HCT116 (cell line): ENCODE results near the gene TFDP1. TPM values are rescaled to one million over a fixed set of nuclear protein-coding genes. Genes with fewer than 3 reads are reported as not detected.

ENCODE experiments used
- ATAC-seq: fragments of 200-7000 bp; cut with Tn5 transposase; 2 replicates; pipeline ENCODE4 v1.9.1; 2020; ENCODE audit warnings: mild to moderate bottlenecking, moderate library complexity
- BruUV-seq: library from RNA; stranded (reverse); fragments of 400-500 nt; replicated peaks from 2 replicates; lab custom pipeline; 2021; lab: Mats Ljungman, UMichigan
- CTCF ChIA-PET: fragments of 300-600 bp; sonication (Branson Sonifier 250); formaldehyde crosslinking; loops from one replicate; lab custom pipeline; 2021; ENCODE audit warnings: antibody characterized with exemption; lab: Charles Lee
- POLR2A ChIA-PET: fragments of 300-600, 350-600 bp; sonication (Branson Sonifier 250); formaldehyde crosslinking; loops from one replicate; lab custom pipeline; 2021; ENCODE audit warnings: antibody characterized with exemption; lab: Charles Lee
- RAD21 ChIA-PET, 2 experiments: fragments of 300-600 bp; sonication (Branson Sonifier 250); formaldehyde crosslinking; loops; one replicate each; lab custom pipeline; 2023; ENCODE audit warnings: low total read pairs in 2 of 2; ENCODE audit not compliant: uncharacterized antibody in 2 of 2, unreplicated experiment in 2 of 2, low non-redundant PET in 1 of 2; lab: Charles Lee
- DNase-seq: peaks from one replicate; pipeline ENCODE4 v3.0.0-alpha.2; 2010; ENCODE audit warnings: low read depth, low spot score
- H2AFZ ChIP-seq: fragments of 200-600 bp; shearing (Covaris generic), sonication (generic); 2 replicates; pipeline ENCODE4 v1.6.1; 2017; ENCODE audit warnings: low read depth, mixed run types, mixed read lengths, antibody characterized with exemption, low read length; ENCODE audit not compliant: poor library complexity, severe bottlenecking
- H3K27ac ChIP-seq: 2 replicates; pipeline ENCODE4 v1.5.1; 2012; ENCODE audit warnings: low read depth, low read length
- H3K27me3 ChIP-seq: fragments of 200-600 bp; sonication (generic); 2 replicates; pipeline ENCODE4 v1.6.1; 2016; ENCODE audit warnings: mixed run types, low read length, mixed read lengths; ENCODE audit not compliant: insufficient read depth
- H3K36me3 ChIP-seq, 2 experiments: fragments of 200-500 bp in 1 of 2; fragments of 200-600 bp in 1 of 2; sonication (Bioruptor generic) in 1 of 2; sonication (generic) in 1 of 2; 2 replicates each; pipeline versions ENCODE4 v1.5.1 to v1.6.1; 2014 to 2016; ENCODE audit warnings: low read length in 2 of 2, inconsistent platforms in 1 of 2, mixed read lengths in 1 of 2, mixed run types in 1 of 2; ENCODE audit not compliant: insufficient read depth in 2 of 2, control insufficient read depth in 1 of 2
- H3K4me1 ChIP-seq, 2 experiments: fragments of 200-600 bp in 1 of 2; sonication (generic) in 1 of 2; 2 replicates each; pipeline versions ENCODE4 v1.5.1 to v1.6.1; 2012 to 2017; ENCODE audit warnings: low read length in 2 of 2, inconsistent platforms in 1 of 2, mild to moderate bottlenecking in 1 of 2, mixed read lengths in 1 of 2, mixed run types in 1 of 2, moderate library complexity in 1 of 2; ENCODE audit not compliant: insufficient read depth in 2 of 2, control insufficient read depth in 1 of 2
- H3K4me2 ChIP-seq: fragments of 200-600 bp; sonication (generic); 2 replicates; pipeline ENCODE4 v1.6.1; 2017; ENCODE audit warnings: mixed run types, low read length, mixed read lengths
- H3K4me3 ChIP-seq, 2 experiments: fragments of 200-600 bp in 1 of 2; sonication (generic) in 1 of 2; replicated peaks in 1 of 2; 2 replicates each; pipeline ENCODE4 v1.5.1; 2011 to 2016; ENCODE audit warnings: low read length in 2 of 2, control low read depth in 1 of 2, low read depth in 1 of 2, mild to moderate bottlenecking in 1 of 2, mixed read lengths in 1 of 2, mixed run types in 1 of 2
- H3K79me2 ChIP-seq: fragments of 200-600 bp; sonication (generic); 2 replicates; pipeline ENCODE4 v1.6.1; 2017; ENCODE audit warnings: mild to moderate bottlenecking, mixed run types, low read length, moderate library complexity, mixed read lengths; ENCODE audit not compliant: insufficient read depth
- H3K9ac ChIP-seq: fragments of 200-600 bp; sonication (generic); 2 replicates; pipeline ENCODE4 v1.6.1; 2016; ENCODE audit warnings: low read length, mixed read lengths
- H3K9me2 ChIP-seq: fragments of 200-600 bp; sonication (generic), shearing (Covaris generic); 2 replicates; pipeline ENCODE4 v1.6.1; 2017; ENCODE audit warnings: mixed run types, mild to moderate bottlenecking, moderate library complexity; ENCODE audit not compliant: insufficient read depth
- H3K9me3 ChIP-seq, 2 experiments: fragments of 200-500 bp in 1 of 2; fragments of 200-600 bp in 1 of 2; sonication (Bioruptor generic) in 1 of 2; sonication (generic) in 1 of 2; 2 replicates each; pipeline ENCODE4 v1.6.1; 2014 to 2017; ENCODE audit warnings: low read length in 2 of 2, mixed read lengths in 2 of 2, inconsistent platforms in 1 of 2, low read depth in 1 of 2, mild to moderate bottlenecking in 1 of 2, mixed run types in 1 of 2, moderate library complexity in 1 of 2; ENCODE audit not compliant: control insufficient read depth in 1 of 2, insufficient read depth in 1 of 2
- H4K20me1 ChIP-seq: fragments of 200-600 bp; sonication (generic), shearing (Covaris generic); 2 replicates; pipeline ENCODE4 v1.6.1; 2017; ENCODE audit warnings: mixed run types, mild to moderate bottlenecking, moderate library complexity; ENCODE audit not compliant: insufficient read depth
- CBX3 ChIP-seq: IDR thresholded peaks from 2 replicates; pipeline ENCODE4 v1.6.1; 2012; ENCODE audit warnings: low read depth
- CEBPB ChIP-seq: IDR thresholded peaks from 2 replicates; pipeline ENCODE4 v1.6.1; 2012; ENCODE audit warnings: low read depth
- ELF1 ChIP-seq: IDR thresholded peaks from 2 replicates; pipeline ENCODE4 v1.6.1; 2012; ENCODE audit warnings: low read depth, borderline replicate concordance
- EZH2 ChIP-seq: fragments of 200-600 bp; sonication (generic); IDR thresholded peaks from 2 replicates; pipeline ENCODE4 v1.6.1; 2017; ENCODE audit warnings: antibody characterized with exemption, mixed run types
- EZH2phosphoT487 ChIP-seq: fragments of 200-600 bp; IDR thresholded peaks from 2 replicates; pipeline ENCODE4 v1.6.1; 2018; ENCODE audit warnings: antibody characterized with exemption, borderline replicate concordance
- JUND ChIP-seq: IDR thresholded peaks from 2 replicates; pipeline ENCODE4 v1.6.1; 2012
- POLR2A ChIP-seq: IDR thresholded peaks from 2 replicates; pipeline ENCODE4 v1.7.0; 2011; ENCODE audit warnings: borderline replicate concordance; ENCODE audit not compliant: insufficient read depth, insufficient read length; ENCODE audit errors: extremely low read depth
- POLR2AphosphoS5 ChIP-seq: IDR thresholded peaks from 2 replicates; pipeline ENCODE4 v1.6.1; 2011; ENCODE audit warnings: mild to moderate bottlenecking, low read depth, low read length, moderate library complexity
- RAD21 ChIP-seq: IDR thresholded peaks from 2 replicates; pipeline ENCODE4 v1.6.1; 2012; ENCODE audit warnings: low read depth, mild to moderate bottlenecking
- SIN3A ChIP-seq: IDR thresholded peaks from 2 replicates; pipeline ENCODE4 v1.6.1; 2012; ENCODE audit warnings: low read depth
- SRF ChIP-seq: IDR thresholded peaks from 2 replicates; pipeline ENCODE4 v1.6.1; 2012; ENCODE audit warnings: low read depth
- TCF7L2 ChIP-seq: IDR thresholded peaks from 2 replicates; pipeline ENCODE4 v1.7.0; 2011; ENCODE audit warnings: borderline replicate concordance, inconsistent platforms; ENCODE audit not compliant: insufficient read depth, insufficient read length; ENCODE audit errors: extremely low read depth
- YY1 ChIP-seq: IDR thresholded peaks from 2 replicates; pipeline ENCODE4 v1.6.1; 2011; ENCODE audit warnings: low read length, low read depth, moderate library complexity, mild to moderate bottlenecking; ENCODE audit not compliant: insufficient replicate concordance; ENCODE audit errors: extremely low read depth
- ZFX ChIP-seq: fragments of 450-650 bp; IDR thresholded peaks from 2 replicates; pipeline ENCODE4 v1.6.1; 2017
- ZNF274 ChIP-seq: fragments of 200-500 bp; sonication (Bioruptor generic); IDR thresholded peaks from 2 replicates; pipeline ENCODE4 v1.6.1; 2014; ENCODE audit warnings: mild to moderate bottlenecking, low read depth, low read length, inconsistent platforms
- intact Hi-C: fragments of 100-400 bp; cut with micrococcal nuclease; formaldehyde crosslinking; loops from 2 replicates; pipeline ENCODE4 v1.10.0; 2022
- total RNA-seq: library from RNA; stranded (reverse); gene quantifications from one replicate; pipeline ENCODE4 v1.2.1, GENCODE V29; 2021; ENCODE audit not compliant: unreplicated experiment
- TF ChIP-seq, protein P1 (sequence below): IDR thresholded peaks from 2 replicates; pipeline ENCODE4 v1.6.1; 2012
- TF ChIP-seq, protein P2 (sequence below), 3 experiments: fragments of 200-600 bp in 1 of 3; sonication (generic) in 1 of 3; IDR thresholded peaks in 2 of 3; conservative IDR thresholded peaks in 1 of 3; 2 replicates each; pipeline ENCODE4 v1.5.1; 2012 to 2017; ENCODE audit warnings: low read depth in 2 of 3, low read length in 2 of 3, antibody characterized with exemption in 1 of 3, borderline replicate concordance in 1 of 3, control low read depth in 1 of 3, mild to moderate bottlenecking in 1 of 3, mixed read lengths in 1 of 3, mixed run types in 1 of 3, moderate library complexity in 1 of 3; ENCODE audit not compliant: insufficient read depth in 1 of 3
- TF ChIP-seq, protein P3 (sequence below): IDR thresholded peaks from 2 replicates; pipeline ENCODE4 v1.6.1; 2012
- TF ChIP-seq, protein P4 (sequence below): IDR thresholded peaks from 2 replicates; pipeline ENCODE4 v1.6.1; 2011; ENCODE audit warnings: mild to moderate bottlenecking, low read length, moderate library complexity; ENCODE audit not compliant: insufficient replicate concordance; ENCODE audit errors: extremely low read depth
- TF ChIP-seq, protein P5 (sequence below): IDR thresholded peaks from 2 replicates; pipeline ENCODE4 v1.6.1; 2012; ENCODE audit warnings: low read depth

TFDP1 gene
- total RNA-seq, 1 experiment from 2014 or later, result 169 TPM

DNA sequence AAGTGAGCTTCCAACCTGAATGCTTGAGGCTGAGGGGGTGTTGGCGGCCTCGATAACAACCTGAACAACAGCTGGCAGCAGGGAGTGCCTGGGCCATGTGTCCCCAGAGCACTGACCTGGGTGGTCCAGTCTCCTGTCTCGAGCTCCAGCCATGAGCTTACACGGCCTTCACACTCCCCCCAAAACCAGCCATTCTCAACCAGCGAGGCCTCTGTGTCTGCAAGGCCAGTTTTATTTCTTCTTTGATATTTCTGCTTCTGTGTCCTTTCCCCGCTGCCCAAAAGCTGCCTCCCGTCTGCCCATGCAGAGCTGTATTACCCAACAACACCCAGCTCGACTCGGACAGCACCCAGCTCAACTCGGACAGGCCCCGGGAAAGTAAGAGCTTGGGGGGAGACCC, 32.5 kb upstream of the TFDP1 start:
- H3K27ac ChIP-seq, result no peak overlapping the region
- H2AFZ ChIP-seq, result no peak overlapping the region
- H3K4me3 ChIP-seq, result no peak overlapping the region
- no peaks in the 10 kb centered on the region for H3K79me2 ChIP-seq
- no peaks in the 10 kb centered on the region; a peak in 1 of 4 replicates for H3K36me3 ChIP-seq
- no peaks in the 10 kb centered on the region for H4K20me1 ChIP-seq
- ChIA-PET POLR2A (no interaction called here), RAD21 (no interaction called here), CTCF (no interaction called here)
- no peak for DNase-seq
- no peak for ATAC-seq
- no peaks in the 10 kb centered on the region for H3K27me3 ChIP-seq
- H3K9me3 ChIP-seq, result no peaks in the 10 kb centered on the region
- TF ChIP-seq JUND (no peak), CBX3 (no peak), SIN3A (no peak), ZNF274 (no peak), ZFX (no peak), EZH2phosphoT487 (no peak), POLR2A (no peak), TCF7L2 (no peak), ELF1 (no peak), POLR2AphosphoS5 (no peak), CEBPB (no peak), SRF (no peak), YY1 (no peak), RAD21 (no peak), EZH2 (no peak)
- TF ChIP-seq, protein P1, sequence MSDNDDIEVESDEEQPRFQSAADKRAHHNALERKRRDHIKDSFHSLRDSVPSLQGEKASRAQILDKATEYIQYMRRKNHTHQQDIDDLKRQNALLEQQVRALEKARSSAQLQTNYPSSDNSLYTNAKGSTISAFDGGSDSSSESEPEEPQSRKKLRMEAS, result no peak
- TF ChIP-seq, protein P2, sequence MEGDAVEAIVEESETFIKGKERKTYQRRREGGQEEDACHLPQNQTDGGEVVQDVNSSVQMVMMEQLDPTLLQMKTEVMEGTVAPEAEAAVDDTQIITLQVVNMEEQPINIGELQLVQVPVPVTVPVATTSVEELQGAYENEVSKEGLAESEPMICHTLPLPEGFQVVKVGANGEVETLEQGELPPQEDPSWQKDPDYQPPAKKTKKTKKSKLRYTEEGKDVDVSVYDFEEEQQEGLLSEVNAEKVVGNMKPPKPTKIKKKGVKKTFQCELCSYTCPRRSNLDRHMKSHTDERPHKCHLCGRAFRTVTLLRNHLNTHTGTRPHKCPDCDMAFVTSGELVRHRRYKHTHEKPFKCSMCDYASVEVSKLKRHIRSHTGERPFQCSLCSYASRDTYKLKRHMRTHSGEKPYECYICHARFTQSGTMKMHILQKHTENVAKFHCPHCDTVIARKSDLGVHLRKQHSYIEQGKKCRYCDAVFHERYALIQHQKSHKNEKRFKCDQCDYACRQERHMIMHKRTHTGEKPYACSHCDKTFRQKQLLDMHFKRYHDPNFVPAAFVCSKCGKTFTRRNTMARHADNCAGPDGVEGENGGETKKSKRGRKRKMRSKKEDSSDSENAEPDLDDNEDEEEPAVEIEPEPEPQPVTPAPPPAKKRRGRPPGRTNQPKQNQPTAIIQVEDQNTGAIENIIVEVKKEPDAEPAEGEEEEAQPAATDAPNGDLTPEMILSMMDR (IDR thresholded peaks at IDR 0.05 in 2 of 3, conservative IDR thresholded peaks at IDR 0.05 in 1 of 3; ENCODE audit: borderline replicate concordance in 1 of 3, insufficient read depth in 1 of 3, low read depth in 2 of 3, low read length in 2 of 3), result no peak
- TF ChIP-seq, protein P3, sequence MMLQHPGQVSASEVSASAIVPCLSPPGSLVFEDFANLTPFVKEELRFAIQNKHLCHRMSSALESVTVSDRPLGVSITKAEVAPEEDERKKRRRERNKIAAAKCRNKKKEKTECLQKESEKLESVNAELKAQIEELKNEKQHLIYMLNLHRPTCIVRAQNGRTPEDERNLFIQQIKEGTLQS, result no peak
- TF ChIP-seq, protein P4, sequence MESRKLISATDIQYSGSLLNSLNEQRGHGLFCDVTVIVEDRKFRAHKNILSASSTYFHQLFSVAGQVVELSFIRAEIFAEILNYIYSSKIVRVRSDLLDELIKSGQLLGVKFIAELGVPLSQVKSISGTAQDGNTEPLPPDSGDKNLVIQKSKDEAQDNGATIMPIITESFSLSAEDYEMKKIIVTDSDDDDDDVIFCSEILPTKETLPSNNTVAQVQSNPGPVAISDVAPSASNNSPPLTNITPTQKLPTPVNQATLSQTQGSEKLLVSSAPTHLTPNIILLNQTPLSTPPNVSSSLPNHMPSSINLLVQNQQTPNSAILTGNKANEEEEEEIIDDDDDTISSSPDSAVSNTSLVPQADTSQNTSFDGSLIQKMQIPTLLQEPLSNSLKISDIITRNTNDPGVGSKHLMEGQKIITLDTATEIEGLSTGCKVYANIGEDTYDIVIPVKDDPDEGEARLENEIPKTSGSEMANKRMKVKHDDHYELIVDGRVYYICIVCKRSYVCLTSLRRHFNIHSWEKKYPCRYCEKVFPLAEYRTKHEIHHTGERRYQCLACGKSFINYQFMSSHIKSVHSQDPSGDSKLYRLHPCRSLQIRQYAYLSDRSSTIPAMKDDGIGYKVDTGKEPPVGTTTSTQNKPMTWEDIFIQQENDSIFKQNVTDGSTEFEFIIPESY, result no peak
- TF ChIP-seq, protein P5, sequence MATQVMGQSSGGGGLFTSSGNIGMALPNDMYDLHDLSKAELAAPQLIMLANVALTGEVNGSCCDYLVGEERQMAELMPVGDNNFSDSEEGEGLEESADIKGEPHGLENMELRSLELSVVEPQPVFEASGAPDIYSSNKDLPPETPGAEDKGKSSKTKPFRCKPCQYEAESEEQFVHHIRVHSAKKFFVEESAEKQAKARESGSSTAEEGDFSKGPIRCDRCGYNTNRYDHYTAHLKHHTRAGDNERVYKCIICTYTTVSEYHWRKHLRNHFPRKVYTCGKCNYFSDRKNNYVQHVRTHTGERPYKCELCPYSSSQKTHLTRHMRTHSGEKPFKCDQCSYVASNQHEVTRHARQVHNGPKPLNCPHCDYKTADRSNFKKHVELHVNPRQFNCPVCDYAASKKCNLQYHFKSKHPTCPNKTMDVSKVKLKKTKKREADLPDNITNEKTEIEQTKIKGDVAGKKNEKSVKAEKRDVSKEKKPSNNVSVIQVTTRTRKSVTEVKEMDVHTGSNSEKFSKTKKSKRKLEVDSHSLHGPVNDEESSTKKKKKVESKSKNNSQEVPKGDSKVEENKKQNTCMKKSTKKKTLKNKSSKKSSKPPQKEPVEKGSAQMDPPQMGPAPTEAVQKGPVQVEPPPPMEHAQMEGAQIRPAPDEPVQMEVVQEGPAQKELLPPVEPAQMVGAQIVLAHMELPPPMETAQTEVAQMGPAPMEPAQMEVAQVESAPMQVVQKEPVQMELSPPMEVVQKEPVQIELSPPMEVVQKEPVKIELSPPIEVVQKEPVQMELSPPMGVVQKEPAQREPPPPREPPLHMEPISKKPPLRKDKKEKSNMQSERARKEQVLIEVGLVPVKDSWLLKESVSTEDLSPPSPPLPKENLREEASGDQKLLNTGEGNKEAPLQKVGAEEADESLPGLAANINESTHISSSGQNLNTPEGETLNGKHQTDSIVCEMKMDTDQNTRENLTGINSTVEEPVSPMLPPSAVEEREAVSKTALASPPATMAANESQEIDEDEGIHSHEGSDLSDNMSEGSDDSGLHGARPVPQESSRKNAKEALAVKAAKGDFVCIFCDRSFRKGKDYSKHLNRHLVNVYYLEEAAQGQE, result no peak
- TF ChIP-seq, all 23 proteins: peak for 0
- no peaks in the 10 kb centered on the region for H3K4me1 ChIP-seq
- no TSS peak for BruUV-seq
- no peaks in the 10 kb centered on the region for H3K9me2 ChIP-seq
- intact Hi-C loops, result no loop called here
- no peak overlapping the region for H3K4me2 ChIP-seq
- no peak overlapping the region for H3K9ac ChIP-seq
